Peyer's patch (tissue), 4 donors: ENCODE results near the gene AP4E1. TPM values are rescaled to one million over a fixed set of nuclear protein-coding genes. Genes with fewer than 3 reads are reported as not detected.
A peak's percentile ranks its signal among the peaks of the same experiment; 100 is the strongest.

Source experiments
- DNase-seq, 3 donors: peaks; one replicate each; pipeline ENCODE4 v3.0.0-alpha.2; 2017 to 2019
- H3K27ac ChIP-seq, 4 donors: fragments of 200-600 bp; sonication (generic); one replicate each; pipeline ENCODE4 v1.5.1; 2016 to 2019
- H3K27me3 ChIP-seq, 2 donors: fragments of 200-600 bp; sonication (generic); one replicate each; pipeline ENCODE4 v1.5.1; 2019
- H3K36me3 ChIP-seq, 3 donors: fragments of 200-600 bp; sonication (generic); one replicate each; pipeline ENCODE4 v1.5.1; 2016 to 2019
- H3K4me1 ChIP-seq, 4 donors: fragments of 200-600 bp; sonication (generic); one replicate each; pipeline ENCODE4 v1.5.1; 2016 to 2019
- H3K4me3 ChIP-seq, 4 donors: fragments of 200-600 bp; sonication (generic); 1 replicate in 3 of 4; 2 replicates in 1 of 4; pipeline ENCODE4 v1.5.1; 2016 to 2019; ENCODE audit warnings: mild to moderate bottlenecking in 1 of 4
- H3K9me3 ChIP-seq, 4 donors: fragments of 200-600 bp; sonication (generic); one replicate each; pipeline ENCODE4 v1.5.1; 2016 to 2019; ENCODE audit warnings: mild to moderate bottlenecking in 1 of 4
- CTCF ChIP-seq, 6 experiments: fragments of 450-650 bp in 4 of 6; fragments of 200-600 bp in 2 of 6; sonication (generic) in 1 of 6; IDR thresholded peaks; one replicate each; pipeline ENCODE4 v1.5.1; 2017 to 2019; ENCODE audit warnings: antibody characterized with exemption in 6 of 6, mild to moderate bottlenecking in 3 of 6, moderate library complexity in 1 of 6
- POLR2A ChIP-seq, 2 donors: fragments of 450-650 bp; IDR thresholded peaks; one replicate each; pipeline ENCODE4 v1.5.1; 2017; ENCODE audit warnings: antibody characterized with exemption in 2 of 2, mild to moderate bottlenecking in 2 of 2, moderate library complexity in 2 of 2
- total RNA-seq, 4 donors: library from RNA; depleted of rRNA; stranded (reverse); fragments of >200 nt; gene quantifications; one replicate each; pipeline ENCODE4 v1.1.0, GENCODE V29; 2016

Gene AP4E1
- total RNA-seq: 10 to 100 TPM in 3 of 4 donors, 1 to 10 TPM in 1; 8.3 to 13.7 (median 11.9) TPM

DNA sequence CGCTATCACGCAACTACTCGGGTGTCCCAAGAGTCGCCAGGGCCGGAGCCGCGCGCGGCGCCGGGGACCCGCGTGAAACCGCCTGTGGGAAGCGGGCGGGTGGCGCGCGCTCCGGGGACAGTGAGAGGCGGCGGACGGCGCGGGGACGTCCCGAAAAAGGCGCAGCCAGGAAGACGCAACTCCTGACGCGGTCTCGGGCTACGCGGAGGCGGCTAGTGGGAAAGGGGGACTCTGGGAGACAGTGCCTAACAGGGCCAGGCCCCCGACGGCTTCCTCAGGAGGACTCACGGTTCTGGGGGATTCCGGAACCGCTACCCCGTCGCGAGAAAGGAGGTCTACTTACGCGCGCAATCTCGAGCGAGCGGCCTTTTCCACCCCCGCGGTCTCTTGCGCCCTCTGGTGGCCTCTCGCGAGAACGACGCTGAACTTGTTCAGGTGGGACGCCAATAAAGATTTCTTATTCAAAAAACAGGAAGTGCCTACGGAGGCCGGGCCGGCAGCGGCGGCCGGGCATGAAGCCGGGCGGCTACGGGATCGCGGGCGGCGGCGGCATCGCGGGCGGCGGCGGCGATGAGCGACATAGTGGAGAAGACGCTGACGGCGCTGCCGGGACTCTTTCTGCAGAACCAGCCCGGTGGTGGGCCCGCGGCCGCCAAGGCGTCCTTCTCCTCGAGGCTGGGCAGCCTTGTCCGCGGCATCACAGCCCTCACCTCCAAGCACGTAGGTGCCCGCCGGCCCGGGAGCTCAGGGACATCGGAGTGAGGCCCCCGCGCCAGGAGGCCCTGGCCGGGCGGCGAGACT, at the start of gene AP4E1:
TSS of gene AP4E1 (plus strand) at position 475 of the 801 bp plus-strand sequence. CDS start at position 571, 96 bp downstream.
- no peaks in the 10 kb centered on the region for H3K27me3 ChIP-seq
- peak within 1 kb of the TSS; percentile 86 to 92 (median 91) for H3K27ac ChIP-seq
- H3K4me1 ChIP-seq: peaks cover 0 to 22% (median 0%) of the 10 kb centered on the region in 4 donors
- H3K4me3 ChIP-seq: peak within 1 kb of the TSS; percentile 88 to 97 (median 94)
- DNase-seq: peak; percentile 88 to 95 (median 95)
- TF ChIP-seq POLR2A (IDR thresholded peaks at IDR 0.05): peak; percentile 64 to 68
- TF ChIP-seq CTCF (IDR thresholded peaks at IDR 0.05): peak; percentile 97 to 99 (median 98)
- H3K9me3 ChIP-seq: no peaks in the 10 kb centered on the region
- peaks cover 0 to 17% (median 0%) of the 10 kb centered on the region in 3 donors for H3K36me3 ChIP-seq

DNA sequence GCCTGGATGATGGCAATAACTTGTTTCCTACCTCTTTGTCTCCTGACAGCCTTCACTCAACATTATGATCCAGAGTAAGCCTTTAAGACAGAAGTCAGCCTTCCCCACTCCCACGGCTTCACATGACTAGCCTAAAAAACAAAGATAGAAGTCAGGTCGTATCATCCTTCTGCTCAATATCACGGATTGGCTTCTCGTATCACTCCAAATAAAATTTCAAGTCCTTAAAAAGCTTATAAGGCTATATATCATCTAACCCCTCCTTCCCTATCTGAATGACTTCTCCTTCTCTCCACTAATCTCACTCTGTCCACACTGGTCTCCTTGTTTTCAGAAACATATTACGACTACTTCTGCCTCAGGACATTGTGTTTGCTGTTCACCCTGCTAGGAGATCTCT, 47.7 kb upstream of the AP4E1 start:
- Histone ChIP-seq H3K4me3 (no peak overlapping the region), H3K27me3 (no peaks in the 10 kb centered on the region), H3K36me3 (no peaks in the 10 kb centered on the region), H3K27ac (no peak overlapping the region), H3K4me1 (peaks cover 0 to 25% (median 0%) of the 10 kb centered on the region in 4 donors), H3K9me3 (no peaks in the 10 kb centered on the region)
- no peak for TF ChIP-seq CTCF (IDR thresholded peaks at IDR 0.05)
- DNase-seq: no peak

- no peak for DNase-seq
- Histone ChIP-seq H3K4me1 (peaks cover 0 to 28% (median 0%) of the 10 kb centered on the region in 4 donors), H3K4me3 (no peak overlapping the region), H3K27ac (no peak overlapping the region), H3K36me3 (no peaks in the 10 kb centered on the region), H3K27me3 (no peaks in the 10 kb centered on the region), H3K9me3 (no peaks in the 10 kb centered on the region)
- no peak for TF ChIP-seq CTCF (IDR thresholded peaks at IDR 0.05)
- TF ChIP-seq POLR2A (IDR thresholded peaks at IDR 0.05): no peak
These were observed 45.9 kb upstream of the AP4E1 start for GRCh38 chr15:50862553-50862952.

DNA sequence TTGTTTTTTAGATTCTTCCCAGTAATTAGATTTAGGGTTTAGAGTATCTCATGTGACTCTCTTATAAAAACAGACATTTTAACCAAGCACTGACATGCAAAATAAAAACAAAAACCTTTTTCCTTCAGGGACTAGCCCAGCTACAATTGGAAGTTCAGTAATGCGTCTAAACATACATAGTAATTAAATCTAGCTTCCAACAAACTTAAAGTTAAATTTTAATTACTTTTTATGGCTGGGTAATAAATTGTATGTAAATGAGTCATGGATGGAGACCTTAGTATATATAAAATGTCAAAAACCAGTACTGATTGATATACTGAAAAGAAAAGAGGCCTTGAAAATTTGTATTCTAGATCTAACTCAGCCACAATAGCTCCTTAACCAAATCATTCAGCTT, 43.6 kb upstream of the AP4E1 start:
- TF ChIP-seq CTCF (IDR thresholded peaks at IDR 0.05) (no peak), POLR2A (IDR thresholded peaks at IDR 0.05) (no peak)
- no peaks in the 10 kb centered on the region for H3K9me3 ChIP-seq
- peaks cover 0 to 33% (median 0%) of the 10 kb centered on the region in 4 donors for H3K4me1 ChIP-seq
- peak overlapping the region in 2 of 4 donors; percentile 29 to 39 for H3K27ac ChIP-seq
- H3K27me3 ChIP-seq: no peaks in the 10 kb centered on the region
- no peaks in the 10 kb centered on the region for H3K36me3 ChIP-seq
- DNase-seq: no peak
- no peak overlapping the region for H3K4me3 ChIP-seq

GRCh38 chr15:50865515-50866353, 42.7 kb upstream of the AP4E1 start:
- DNase-seq: no peak
- Histone ChIP-seq H3K4me3 (no peak overlapping the region), H3K27me3 (no peaks in the 10 kb centered on the region), H3K9me3 (no peaks in the 10 kb centered on the region), H3K36me3 (no peaks in the 10 kb centered on the region), H3K4me1 (peaks cover 0 to 33% (median 0%) of the 10 kb centered on the region in 4 donors), H3K27ac (peak overlapping the region in 2 of 4 donors; percentile 29 to 39)
- no peak for TF ChIP-seq POLR2A (IDR thresholded peaks at IDR 0.05)
- TF ChIP-seq CTCF (IDR thresholded peaks at IDR 0.05): no peak
